GM12891 (cell line): ENCODE measurements around the gene ROBO4.

Source experiments
- POLR2A ChIP-seq: IDR thresholded peaks from 2 replicates; pipeline ENCODE4 v1.6.1; 2011; ENCODE audit warnings: low read depth, low read length, control low read depth
- POLR2AphosphoS5 ChIP-seq: IDR thresholded peaks from 2 replicates; pipeline ENCODE4 v1.6.1; 2011; ENCODE audit warnings: low read depth, low read length, control low read depth
- POU2F2 ChIP-seq: IDR thresholded peaks from 2 replicates; pipeline ENCODE4 v1.6.1; 2011; ENCODE audit warnings: low read depth, mild to moderate bottlenecking, control low read depth, low read length, moderate library complexity
- TAF1 ChIP-seq: IDR thresholded peaks from 2 replicates; pipeline ENCODE4 v1.6.1; 2011; ENCODE audit warnings: low read depth, low read length, control low read depth

DNA sequence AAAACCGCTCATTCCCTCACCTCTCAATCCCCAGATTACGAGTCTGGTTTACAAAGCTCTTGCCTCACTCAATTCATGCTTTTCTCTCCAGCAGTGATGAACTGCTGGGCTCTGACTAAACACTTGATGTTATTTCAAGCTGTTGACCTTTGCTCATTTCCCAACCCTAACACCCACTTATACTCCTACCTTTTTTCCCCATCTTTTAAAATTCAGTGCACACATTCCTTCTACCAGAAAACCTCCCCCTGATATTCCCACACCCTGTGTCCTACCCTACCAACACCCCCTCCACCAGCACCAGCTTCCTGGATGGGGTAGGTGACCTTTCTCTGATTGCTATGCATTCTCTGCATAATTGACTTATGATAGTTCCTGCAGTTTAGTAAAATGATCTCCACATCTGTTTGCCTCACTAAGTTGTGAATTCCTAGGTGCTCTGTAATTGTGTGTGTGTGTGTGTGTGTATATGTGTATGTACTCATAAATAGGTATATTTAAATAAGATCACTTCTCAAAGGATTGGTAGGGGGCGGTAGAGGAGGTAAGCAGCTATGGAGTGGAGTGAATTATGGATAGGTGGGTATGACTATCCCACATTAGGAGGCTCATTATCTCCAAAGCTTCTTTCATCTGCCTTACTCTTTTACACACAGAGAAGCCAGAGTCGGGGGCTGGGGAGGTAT lies 37.3 kb upstream of the ROBO4 start:
- no peak for TF ChIP-seq POLR2A
- TF ChIP-seq TAF1 = no peak
- TF ChIP-seq POU2F2 = no peak
- no peak for TF ChIP-seq POLR2AphosphoS5
